CD4-positive, alpha-beta T cell treated with Interleukin-2 at 100 ng/mL for 4 hours (primary cell): Measurements from ENCODE around the gene ALG2.
"Not testable (repeated sequence)": the region's sequence is repeated elsewhere in the genome, so short reads cannot be mapped to it uniquely, and the experiment has no call there.

Source experiments
- DNase-seq: peaks from one replicate; pipeline ENCODE4 v3.0.0-alpha.2; 2020; ENCODE audit warnings: low spot score

The ALG2 gene

GRCh38 chr9:99237849-99238248, 16.1 kb upstream of the ALG2 start:
- not testable (repeated sequence) for DNase-seq

- DNase-seq = no peak
Observed at GRCh38 chr9:99237356-99237755, 15.6 kb upstream of the ALG2 start.

- no peak for DNase-seq
Observed at GRCh38 chr9:99235926-99236634, 14.3 kb upstream of the ALG2 start.

- no peak for DNase-seq
Observed at GRCh38 chr9:99235069-99235468, 13.3 kb upstream of the ALG2 start.

GRCh38 chr9:99234618-99235017, 12.9 kb upstream of the ALG2 start:
- no peak for DNase-seq

- peak; percentile 13 for DNase-seq
Observed at GRCh38 chr9:99231711-99232110, 10.0 kb upstream of the ALG2 start.

- DNase-seq = no peak
Observed at GRCh38 chr9:99230206-99230605, 8.5 kb upstream of the ALG2 start.

- DNase-seq = no peak
Observed at GRCh38 chr9:99226054-99226453, 4.3 kb upstream of the ALG2 start.

GRCh38 chr9:99224445-99224844, 2.7 kb upstream of the ALG2 start:
- no peak for DNase-seq

GRCh38 chr9:99222416-99223270, 901 bp upstream of the ALG2 start:
- peak; percentile 4 for DNase-seq

GRCh38 chr9:99221266-99221620, 499 bp downstream of the ALG2 start:
- DNase-seq = no peak

GRCh38 chr9:99220011-99220410, 1.7 kb downstream of the ALG2 start:
- no peak for DNase-seq

GRCh38 chr9:99216073-99216472, 5.7 kb downstream of the ALG2 start:
- no peak for DNase-seq

- no peak for DNase-seq
Observed at GRCh38 chr9:99213197-99213596, 8.5 kb downstream of the ALG2 start.

- DNase-seq = no peak
Observed at GRCh38 chr9:99211746-99212145, 10.0 kb downstream of the ALG2 start.

- no peak for DNase-seq
Observed at GRCh38 chr9:99210572-99210971, 11.2 kb downstream of the ALG2 start.

- DNase-seq = no peak
Observed at GRCh38 chr9:99201603-99202002, 20.1 kb downstream of the ALG2 start.

- no peak for DNase-seq
Observed at GRCh38 chr9:99199938-99200539, 21.7 kb downstream of the ALG2 start.

- DNase-seq = no peak
Observed at GRCh38 chr9:99197987-99198386, 23.8 kb downstream of the ALG2 start.

GRCh38 chr9:99197124-99197630, 24.6 kb downstream of the ALG2 start:
- no peak for DNase-seq

GRCh38 chr9:99196484-99196883, 25.3 kb downstream of the ALG2 start:
- DNase-seq = not testable (repeated sequence)

- DNase-seq = no peak
Observed at GRCh38 chr9:99193466-99193821, 28.3 kb downstream of the ALG2 start.
